ENCODE measurements around the gene B3GNT5. TPM values are rescaled to one million over a fixed set of nuclear protein-coding genes. Genes with fewer than 3 reads are reported as not detected.

Gene B3GNT5
- total RNA-seq, 1 experiment from 2014 or later, result 25.3 TPM

DNA sequence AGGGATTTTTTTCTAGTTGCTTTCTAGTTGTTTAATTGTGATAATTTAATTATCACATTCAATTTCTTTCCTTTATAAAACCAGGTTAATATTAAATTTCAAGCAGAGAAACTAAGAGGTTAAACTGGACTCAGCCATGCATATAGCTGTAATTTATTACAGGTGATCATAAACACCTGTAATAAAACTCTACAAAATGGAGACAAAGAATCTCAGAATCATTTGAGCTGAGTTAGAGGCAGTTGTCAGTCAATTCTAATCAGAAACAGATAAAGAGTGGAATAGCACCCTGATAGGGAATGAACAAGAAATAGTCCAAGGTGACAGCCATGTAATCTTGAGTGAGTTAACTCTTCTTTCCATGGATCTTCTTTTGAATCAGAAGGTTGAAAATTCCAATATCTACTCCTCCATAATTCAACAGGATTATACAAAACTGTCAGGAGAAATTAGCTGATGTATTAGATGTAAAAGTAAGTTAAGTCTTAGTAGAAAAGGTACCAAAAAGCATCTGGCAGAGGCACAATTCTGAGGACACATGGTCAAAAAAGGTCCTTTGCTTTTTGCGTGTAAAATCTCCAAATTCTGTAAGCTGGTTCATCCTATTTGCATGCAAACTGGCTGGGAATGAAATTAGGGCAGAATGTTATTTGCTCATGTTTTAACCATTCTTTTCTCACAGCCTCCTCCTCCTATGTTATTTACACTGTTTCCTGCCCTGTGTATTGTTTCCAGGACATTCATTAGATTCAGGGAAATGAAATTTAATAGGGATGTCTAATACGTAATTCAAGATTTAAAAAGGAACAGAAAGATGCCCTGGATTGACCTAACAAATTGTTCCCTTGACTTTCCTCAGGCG is 39.4 kb upstream of the B3GNT5 start:
- no peak for DNase-seq (ENCODE audit: low spot score)
- Histone ChIP-seq H3K27ac (ENCODE audit: low read depth, low read length, poor library complexity, severe bottlenecking) (no peak overlapping the region), H3K4me3 (ENCODE audit: low read depth, low read length, poor library complexity, severe bottlenecking) (no peak overlapping the region), H3K27me3 (replicated peaks; ENCODE audit: insufficient read depth, low read depth, low read length, poor library complexity) (no peaks in the 10 kb centered on the region), H3K36me3 (ENCODE audit: insufficient read depth, low read length, poor library complexity, severe bottlenecking) (no peaks in the 10 kb centered on the region), H3K4me1 (ENCODE audit: insufficient read depth, low read length, poor library complexity, severe bottlenecking) (no peaks in the 10 kb centered on the region), H3K9me3 (ENCODE audit: low read depth, low read length, poor library complexity, severe bottlenecking) (no peaks in the 10 kb centered on the region)
- no TSS peak for BruUV-seq (replicated peaks)
- ChIA-PET POLR2A (ENCODE audit: low non-redundant PET) (no interaction called here), CTCF (interaction anchor here (0.6 kb wide), 1 partner anchor 61 kb away, joined by 3 read pairs; no protein-coding TSS in a partner anchor)
- no peak for TF ChIP-seq EZH2 (IDR thresholded peaks at IDR 0.05; ENCODE audit: borderline replicate concordance, low read depth, low read length, poor library complexity, severe bottlenecking)
- TF ChIP-seq, protein P1, sequence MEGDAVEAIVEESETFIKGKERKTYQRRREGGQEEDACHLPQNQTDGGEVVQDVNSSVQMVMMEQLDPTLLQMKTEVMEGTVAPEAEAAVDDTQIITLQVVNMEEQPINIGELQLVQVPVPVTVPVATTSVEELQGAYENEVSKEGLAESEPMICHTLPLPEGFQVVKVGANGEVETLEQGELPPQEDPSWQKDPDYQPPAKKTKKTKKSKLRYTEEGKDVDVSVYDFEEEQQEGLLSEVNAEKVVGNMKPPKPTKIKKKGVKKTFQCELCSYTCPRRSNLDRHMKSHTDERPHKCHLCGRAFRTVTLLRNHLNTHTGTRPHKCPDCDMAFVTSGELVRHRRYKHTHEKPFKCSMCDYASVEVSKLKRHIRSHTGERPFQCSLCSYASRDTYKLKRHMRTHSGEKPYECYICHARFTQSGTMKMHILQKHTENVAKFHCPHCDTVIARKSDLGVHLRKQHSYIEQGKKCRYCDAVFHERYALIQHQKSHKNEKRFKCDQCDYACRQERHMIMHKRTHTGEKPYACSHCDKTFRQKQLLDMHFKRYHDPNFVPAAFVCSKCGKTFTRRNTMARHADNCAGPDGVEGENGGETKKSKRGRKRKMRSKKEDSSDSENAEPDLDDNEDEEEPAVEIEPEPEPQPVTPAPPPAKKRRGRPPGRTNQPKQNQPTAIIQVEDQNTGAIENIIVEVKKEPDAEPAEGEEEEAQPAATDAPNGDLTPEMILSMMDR (conservative IDR thresholded peaks at IDR 0.05; ENCODE audit: low read depth, low read length), result no peak
- intact Hi-C loops (cut with micrococcal nuclease; ENCODE audit: unreplicated experiment), result no loop called here

DNA sequence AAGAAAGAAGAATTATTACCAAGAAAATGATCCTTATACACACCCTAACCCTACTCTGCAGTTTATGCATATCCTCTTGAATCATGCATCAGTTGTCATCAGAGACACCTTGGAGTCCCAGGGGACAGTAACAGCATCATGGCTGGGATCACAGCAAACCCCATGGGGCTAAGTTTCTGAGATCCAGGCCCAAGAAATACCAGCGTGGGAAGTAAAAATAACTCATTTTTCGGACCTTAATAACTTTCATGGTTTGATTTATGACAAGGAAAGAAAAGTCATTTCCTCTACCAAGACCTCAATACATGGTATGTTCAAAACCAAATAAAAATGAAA is 38.8 kb upstream of the B3GNT5 start:
- Histone ChIP-seq H3K4me3 (ENCODE audit: low read depth, low read length, poor library complexity, severe bottlenecking) (no peak overlapping the region), H3K9me3 (ENCODE audit: low read depth, low read length, poor library complexity, severe bottlenecking) (no peaks in the 10 kb centered on the region), H3K4me1 (ENCODE audit: insufficient read depth, low read length, poor library complexity, severe bottlenecking) (no peaks in the 10 kb centered on the region), H3K36me3 (ENCODE audit: insufficient read depth, low read length, poor library complexity, severe bottlenecking) (no peaks in the 10 kb centered on the region), H3K27me3 (replicated peaks; ENCODE audit: insufficient read depth, low read depth, low read length, poor library complexity) (no peaks in the 10 kb centered on the region), H3K27ac (ENCODE audit: low read depth, low read length, poor library complexity, severe bottlenecking) (no peak overlapping the region)
- peak; percentile 25 for DNase-seq (ENCODE audit: low spot score)
- ChIA-PET POLR2A (ENCODE audit: low non-redundant PET) (no interaction called here), CTCF (no interaction called here)
- BruUV-seq (replicated peaks), result no TSS peak
- no peak for TF ChIP-seq EZH2 (IDR thresholded peaks at IDR 0.05; ENCODE audit: borderline replicate concordance, low read depth, low read length, poor library complexity, severe bottlenecking)
- TF ChIP-seq, protein P1 (conservative IDR thresholded peaks at IDR 0.05; ENCODE audit: low read depth, low read length), result no peak
- intact Hi-C loops (cut with micrococcal nuclease; ENCODE audit: unreplicated experiment), result no loop called here

DNA sequence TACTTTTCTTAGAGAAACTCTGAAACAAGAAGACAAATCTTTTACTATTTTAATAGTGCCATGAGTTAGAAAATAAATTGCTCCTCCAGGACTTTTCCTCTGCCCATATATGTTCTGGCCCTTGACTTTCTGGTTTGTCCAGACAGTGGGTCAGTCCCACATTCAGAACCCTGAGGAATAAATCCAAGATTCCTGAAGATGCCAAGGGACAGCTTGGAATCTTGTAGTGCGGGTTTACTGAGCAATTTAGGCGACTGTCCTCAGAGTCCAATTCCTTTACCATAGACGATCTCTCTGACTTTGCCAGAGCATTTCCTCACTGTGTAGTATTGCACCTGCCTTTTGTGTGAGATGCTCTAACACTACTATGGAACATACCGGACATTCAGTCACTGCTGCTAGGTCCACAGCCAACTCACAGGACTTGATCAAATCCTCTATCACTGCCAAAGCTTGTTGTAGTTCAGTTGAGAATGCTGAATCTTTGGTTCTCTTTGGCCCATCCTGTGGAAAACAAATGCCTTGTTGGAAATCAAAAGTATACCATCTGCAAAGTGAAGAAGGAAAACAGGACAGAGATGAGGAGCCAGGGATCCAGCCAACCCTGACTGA is 37.4 kb upstream of the B3GNT5 start:
- Histone ChIP-seq H3K27me3 (replicated peaks; ENCODE audit: insufficient read depth, low read depth, low read length, poor library complexity) (no peaks in the 10 kb centered on the region), H3K9me3 (ENCODE audit: low read depth, low read length, poor library complexity, severe bottlenecking) (no peaks in the 10 kb centered on the region), H3K4me3 (ENCODE audit: low read depth, low read length, poor library complexity, severe bottlenecking) (no peak overlapping the region), H3K4me1 (ENCODE audit: insufficient read depth, low read length, poor library complexity, severe bottlenecking) (no peaks in the 10 kb centered on the region), H3K36me3 (ENCODE audit: insufficient read depth, low read length, poor library complexity, severe bottlenecking) (no peaks in the 10 kb centered on the region), H3K27ac (ENCODE audit: low read depth, low read length, poor library complexity, severe bottlenecking) (no peak overlapping the region)
- no TSS peak for BruUV-seq (replicated peaks)
- CTCF ChIA-PET, result interaction anchor here (0.6 kb wide), 1 partner anchor 31 kb away, joined by 3 read pairs; no protein-coding TSS in a partner anchor
- POLR2A ChIA-PET (ENCODE audit: low non-redundant PET), result no interaction called here
- no peak for DNase-seq (ENCODE audit: low spot score)
- intact Hi-C loops (cut with micrococcal nuclease; ENCODE audit: unreplicated experiment), result no loop called here
- no peak for TF ChIP-seq EZH2 (IDR thresholded peaks at IDR 0.05; ENCODE audit: borderline replicate concordance, low read depth, low read length, poor library complexity, severe bottlenecking)
- TF ChIP-seq, protein P1 (conservative IDR thresholded peaks at IDR 0.05; ENCODE audit: low read depth, low read length), result no peak
